Fibroblast of pulmonary artery (primary cell): ENCODE results near the gene OPN4.

Source experiments
- DNase-seq: peaks from one replicate; pipeline ENCODE4 v3.0.0-alpha.2; 2010; ENCODE audit warnings: low read depth
- H3K4me3 ChIP-seq: replicated peaks from 2 replicates; pipeline ENCODE4 v1.5.1; 2011; ENCODE audit warnings: low read depth, mild to moderate bottlenecking, control low read depth, low read length, moderate library complexity
- TF ChIP-seq, protein P1 (sequence below): IDR thresholded peaks from 2 replicates; pipeline ENCODE4 v1.5.1; 2011; ENCODE audit warnings: mild to moderate bottlenecking, control low read depth, low read length, inconsistent platforms; ENCODE audit errors: missing control alignments

The OPN4 gene

GRCh38 chr10:86706977-86707376 is 52.6 kb downstream of the OPN4 start:
- H3K4me3 ChIP-seq, result no peak overlapping the region
- TF ChIP-seq, protein P1, sequence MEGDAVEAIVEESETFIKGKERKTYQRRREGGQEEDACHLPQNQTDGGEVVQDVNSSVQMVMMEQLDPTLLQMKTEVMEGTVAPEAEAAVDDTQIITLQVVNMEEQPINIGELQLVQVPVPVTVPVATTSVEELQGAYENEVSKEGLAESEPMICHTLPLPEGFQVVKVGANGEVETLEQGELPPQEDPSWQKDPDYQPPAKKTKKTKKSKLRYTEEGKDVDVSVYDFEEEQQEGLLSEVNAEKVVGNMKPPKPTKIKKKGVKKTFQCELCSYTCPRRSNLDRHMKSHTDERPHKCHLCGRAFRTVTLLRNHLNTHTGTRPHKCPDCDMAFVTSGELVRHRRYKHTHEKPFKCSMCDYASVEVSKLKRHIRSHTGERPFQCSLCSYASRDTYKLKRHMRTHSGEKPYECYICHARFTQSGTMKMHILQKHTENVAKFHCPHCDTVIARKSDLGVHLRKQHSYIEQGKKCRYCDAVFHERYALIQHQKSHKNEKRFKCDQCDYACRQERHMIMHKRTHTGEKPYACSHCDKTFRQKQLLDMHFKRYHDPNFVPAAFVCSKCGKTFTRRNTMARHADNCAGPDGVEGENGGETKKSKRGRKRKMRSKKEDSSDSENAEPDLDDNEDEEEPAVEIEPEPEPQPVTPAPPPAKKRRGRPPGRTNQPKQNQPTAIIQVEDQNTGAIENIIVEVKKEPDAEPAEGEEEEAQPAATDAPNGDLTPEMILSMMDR, result no peak
- DNase-seq, result no peak

GRCh38 chr10:86707505-86707904 is 53.2 kb downstream of the OPN4 start:
- DNase-seq, result no peak
- TF ChIP-seq, protein P1, result no peak
- no peak overlapping the region for H3K4me3 ChIP-seq

- no peak overlapping the region for H3K4me3 ChIP-seq
- TF ChIP-seq, protein P1, result no peak
- DNase-seq, result no peak
These were observed 53.9 kb downstream of the OPN4 start for GRCh38 chr10:86708068-86708782.

- DNase-seq, result no peak
- H3K4me3 ChIP-seq, result no peak overlapping the region
- TF ChIP-seq, protein P1, result no peak
These were observed 54.5 kb downstream of the OPN4 start for GRCh38 chr10:86708783-86709380.

- no peak overlapping the region for H3K4me3 ChIP-seq
- TF ChIP-seq, protein P1, result no peak
- no peak for DNase-seq
These were observed 55.2 kb downstream of the OPN4 start for GRCh38 chr10:86709396-86710185.

- TF ChIP-seq, protein P1, result peak; percentile 50
- peak overlapping the region; percentile 56 for H3K4me3 ChIP-seq
- peak; percentile 90 for DNase-seq
These were observed 56.7 kb downstream of the OPN4 start for GRCh38 chr10:86710987-86711512.
